GM10266 (cell line): ENCODE measurements around the gene STK39.

Source experiments
- DNase-seq: peaks from one replicate; pipeline ENCODE4 v3.0.0; 2012; ENCODE audit errors: extremely low spot score
- CTCF ChIP-seq: IDR thresholded peaks from 2 replicates; pipeline ENCODE4 v1.5.1; 2012; ENCODE audit warnings: mild to moderate bottlenecking, low read depth; ENCODE audit not compliant: control insufficient read depth, insufficient read depth; ENCODE audit errors: missing control alignments

The STK39 gene

DNA sequence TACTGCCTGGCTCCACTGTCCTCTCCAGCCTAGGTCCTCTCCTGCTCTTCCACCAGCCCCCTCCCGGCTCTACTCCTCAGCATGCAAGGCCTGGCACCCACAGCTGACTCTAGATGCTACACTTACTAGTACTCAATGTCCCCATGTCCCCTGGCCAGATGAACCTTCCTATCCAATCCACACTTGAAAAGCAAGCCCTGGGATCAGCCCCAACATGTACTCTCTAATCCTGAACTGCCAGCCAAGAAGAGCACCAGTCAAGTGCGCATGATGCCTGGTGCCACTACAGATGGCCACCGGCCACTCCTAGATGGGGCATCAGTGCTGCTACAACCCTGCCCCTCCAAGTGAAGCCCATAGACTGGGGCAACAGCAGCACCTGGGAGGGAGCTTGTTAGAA is 168.2 kb downstream of the STK39 start:
- DNase-seq, result no peak
- TF ChIP-seq CTCF, result no peak

DNA sequence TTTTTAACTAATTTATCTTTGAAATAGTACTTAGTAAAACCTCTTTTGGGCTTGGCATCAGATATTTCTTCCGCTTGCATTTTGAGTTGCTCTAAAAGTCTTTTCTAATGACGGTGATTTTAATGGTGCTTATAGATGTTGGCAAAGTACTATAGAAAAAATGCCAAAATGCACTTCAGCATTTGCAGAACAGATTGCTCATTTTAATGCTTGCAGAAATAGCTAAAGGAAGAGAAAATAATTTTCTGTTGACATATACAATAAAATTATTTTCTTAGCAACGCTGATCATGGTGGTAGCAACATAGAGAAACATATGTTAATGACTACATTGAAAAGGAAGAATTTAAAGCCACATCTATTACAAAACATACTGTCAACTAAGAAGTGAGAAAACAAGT is 170.7 kb downstream of the STK39 start:
- no peak for TF ChIP-seq CTCF
- no peak for DNase-seq

- TF ChIP-seq CTCF, result no peak
- DNase-seq, result no peak
Observed at GRCh38 chr2:168075446-168075845, 171.9 kb downstream of the STK39 start.

DNA sequence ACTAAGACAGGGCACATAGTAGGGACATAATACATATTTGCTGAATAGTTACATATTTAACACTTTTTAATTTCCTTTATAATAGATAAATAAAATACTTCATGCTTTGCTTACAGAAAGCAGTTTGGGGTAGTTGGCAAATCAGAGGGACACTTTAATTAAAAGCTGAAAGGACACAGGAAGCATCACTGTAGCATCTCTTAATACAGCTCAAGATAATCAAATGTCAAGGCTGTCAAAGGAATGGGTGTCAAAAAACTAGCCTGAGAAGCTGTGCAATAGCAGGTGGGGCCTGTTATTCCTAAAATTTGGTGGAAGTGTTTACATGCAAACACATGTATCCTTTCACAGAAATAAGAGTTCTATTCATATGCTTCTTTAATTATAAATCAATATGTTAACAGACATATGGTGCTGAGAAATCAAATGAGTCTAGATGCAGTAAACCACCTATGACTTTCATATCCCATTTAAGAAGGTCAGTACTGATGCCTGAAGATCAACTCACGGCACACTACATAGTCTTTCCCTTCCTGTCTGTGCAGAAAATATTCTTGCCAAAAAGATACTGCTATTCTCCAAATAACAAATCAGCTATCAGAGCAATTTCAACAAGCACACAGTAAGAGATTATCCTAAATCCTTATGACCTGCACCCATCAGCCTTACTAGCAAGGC is 174.6 kb downstream of the STK39 start:
- DNase-seq, result no peak
- TF ChIP-seq CTCF, result no peak

DNA sequence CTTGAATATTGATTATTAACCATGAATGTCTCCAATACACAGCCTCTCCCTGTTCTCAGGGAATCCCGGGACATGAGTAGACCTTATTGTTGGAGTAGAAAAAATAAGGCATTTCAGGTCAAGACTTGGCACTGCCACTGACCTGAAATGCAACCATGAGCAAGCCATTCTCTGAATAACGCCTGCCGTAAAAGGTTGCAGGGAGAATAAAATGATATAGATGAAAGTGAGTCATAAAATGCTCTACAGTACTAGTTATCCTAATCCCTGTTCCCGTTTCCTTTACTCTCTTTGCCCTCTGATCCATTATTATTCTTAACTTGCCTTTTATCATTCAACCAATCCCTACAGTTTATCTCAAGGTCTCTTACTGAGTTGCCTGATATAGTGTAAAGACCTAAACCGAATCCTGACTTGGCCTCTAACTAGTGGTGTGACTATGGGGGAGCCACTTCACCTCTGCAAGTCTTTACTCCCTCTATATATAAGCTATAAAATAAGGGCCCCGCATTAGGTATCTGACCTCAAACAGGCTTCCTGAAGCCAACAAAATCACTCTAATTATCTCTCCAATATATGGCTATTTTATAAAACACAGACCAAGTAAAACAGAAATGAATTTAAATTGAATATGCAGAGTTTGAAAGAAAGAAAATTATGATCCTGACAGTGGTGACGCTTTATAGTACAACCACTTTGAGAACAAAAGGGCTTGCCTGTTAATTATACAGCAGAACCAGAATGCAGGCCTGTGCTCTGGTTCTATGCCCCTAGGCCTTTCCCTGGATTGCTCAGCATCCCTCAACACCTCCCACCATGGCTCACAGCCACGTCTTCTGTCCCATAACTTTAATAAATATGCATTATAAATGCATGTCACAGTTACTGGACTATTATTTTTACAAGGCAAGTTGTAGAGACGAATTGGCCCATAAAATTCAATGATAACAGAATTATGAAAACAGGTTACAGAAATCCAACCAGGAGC is 183.1 kb downstream of the STK39 start:
- TF ChIP-seq CTCF, result no peak
- no peak for DNase-seq

GRCh38 chr2:168062936-168063335 is 184.5 kb downstream of the STK39 start:
- no peak for TF ChIP-seq CTCF
- DNase-seq, result no peak

DNA sequence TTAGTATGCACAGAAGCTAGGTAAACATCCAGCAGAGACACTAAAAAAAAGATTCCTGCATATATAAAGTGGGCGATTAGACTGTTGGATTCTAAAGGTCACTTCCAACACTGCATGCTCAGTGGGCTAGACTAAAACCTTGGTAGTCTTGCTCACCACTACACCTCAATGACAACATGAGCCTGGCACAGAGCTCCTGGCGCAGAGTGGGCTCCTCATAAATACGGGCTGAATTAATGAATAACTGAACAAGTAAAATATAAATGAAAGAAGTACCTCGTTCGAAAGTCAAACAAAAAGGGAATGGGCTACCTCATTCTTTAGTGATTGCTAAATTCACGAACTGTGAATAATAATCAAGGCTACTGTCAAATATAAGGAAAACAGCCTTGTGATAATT is 185.3 kb downstream of the STK39 start:
- no peak for DNase-seq
- no peak for TF ChIP-seq CTCF
